DOHH2 (cell line): ENCODE data around the gene CARMIL1.

Source experiments
- H3F3A ChIP-seq: fragments of 200-600 bp; sonication (generic), shearing (Covaris generic); 2 replicates; pipeline ENCODE4 v1.6.0; 2016; ENCODE audit warnings: antibody characterized with exemption, mild to moderate bottlenecking; ENCODE audit not compliant: control insufficient read depth, insufficient read depth
- H3K27ac ChIP-seq: fragments of 200-600 bp; sonication (generic); 2 replicates; pipeline ENCODE4 v1.5.1; 2014; ENCODE audit warnings: low read depth, mild to moderate bottlenecking, low read length, moderate library complexity
- H3K27me3 ChIP-seq: fragments of 200-600 bp; sonication (generic); 2 replicates; pipeline ENCODE4 v1.6.1; 2014; ENCODE audit warnings: mild to moderate bottlenecking, low read length, mixed read lengths; ENCODE audit not compliant: control insufficient read depth
- H3K36me3 ChIP-seq: fragments of 200-600 bp; sonication (generic); 2 replicates; pipeline ENCODE4 v1.6.1; 2014; ENCODE audit warnings: mild to moderate bottlenecking, low read length, moderate library complexity, mixed read lengths; ENCODE audit not compliant: control insufficient read depth
- H3K4me1 ChIP-seq: fragments of 200-600 bp; sonication (generic); 2 replicates; pipeline ENCODE4 v1.6.1; 2014; ENCODE audit warnings: mild to moderate bottlenecking, low read length, mixed read lengths; ENCODE audit not compliant: control insufficient read depth
- H3K4me2 ChIP-seq: fragments of 200-600 bp; sonication (generic); 2 replicates; pipeline ENCODE4 v1.6.0; 2014; ENCODE audit warnings: mild to moderate bottlenecking, low read length, moderate library complexity
- H3K4me3 ChIP-seq: fragments of 200-600 bp; sonication (generic); 2 replicates; pipeline ENCODE4 v1.5.1; 2014; ENCODE audit warnings: mild to moderate bottlenecking, low read length, mixed read lengths
- H3K79me2 ChIP-seq: fragments of 200-600 bp; sonication (generic); 2 replicates; pipeline ENCODE4 v1.6.1; 2014; ENCODE audit warnings: mild to moderate bottlenecking, low read length, mixed read lengths; ENCODE audit not compliant: control insufficient read depth
- H3K9me2 ChIP-seq: fragments of 200-600 bp; sonication (generic); replicated peaks from 2 replicates; pipeline ENCODE4 v1.6.1; 2014; ENCODE audit warnings: mild to moderate bottlenecking, low read length, mixed read lengths; ENCODE audit not compliant: control insufficient read depth
- H3K9me3 ChIP-seq: fragments of 200-600 bp; sonication (generic); 2 replicates; pipeline ENCODE4 v1.6.1; 2014; ENCODE audit warnings: antibody characterized with exemption, low read length, mixed read lengths; ENCODE audit not compliant: control insufficient read depth, insufficient read depth
- H4K20me1 ChIP-seq: fragments of 200-600 bp; sonication (generic); 2 replicates; pipeline ENCODE4 v1.6.0; 2014; ENCODE audit warnings: low read depth, mild to moderate bottlenecking, antibody characterized with exemption, low read length, moderate library complexity; ENCODE audit not compliant: control insufficient read depth, insufficient read depth
- CTCF ChIP-seq: fragments of 200-600 bp; sonication (generic); IDR thresholded peaks from one replicate; pipeline ENCODE4 v1.5.1; 2014; ENCODE audit warnings: antibody characterized with exemption, mild to moderate bottlenecking, low read depth, low read length; ENCODE audit not compliant: poor library complexity, severe bottlenecking
- EZH2phosphoT487 ChIP-seq: fragments of 200-600 bp; sonication (generic); IDR thresholded peaks from 2 replicates; pipeline ENCODE4 v1.6.1; 2017; ENCODE audit warnings: borderline replicate concordance, mild to moderate bottlenecking, antibody characterized with exemption, low read length, moderate library complexity, mixed read lengths

Gene CARMIL1

DNA sequence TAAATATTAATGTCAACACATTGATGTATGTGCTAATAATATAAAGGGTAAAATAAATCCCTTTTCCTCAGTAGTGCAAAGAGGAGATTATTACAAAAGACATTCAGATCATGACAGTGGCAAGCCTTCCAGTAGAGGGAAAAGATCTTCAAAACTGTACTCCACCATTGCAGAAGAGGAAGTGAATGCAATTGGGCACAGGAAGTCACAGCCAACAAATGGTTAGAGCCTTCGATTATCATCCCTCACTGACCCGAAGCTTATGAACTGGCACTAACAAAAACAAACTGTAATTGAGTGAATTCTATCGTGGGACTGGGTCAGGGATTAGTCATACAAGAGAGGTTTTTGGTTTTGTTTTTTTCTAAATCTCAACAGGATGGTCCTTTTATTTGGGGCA is 333.5 kb downstream of the CARMIL1 start:
- H3K4me1 ChIP-seq, result peaks cover 10% of the 10 kb centered on the region
- no peaks in the 10 kb centered on the region for H3K27me3 ChIP-seq
- H3K9me2 ChIP-seq, result no peaks in the 10 kb centered on the region
- no peaks in the 10 kb centered on the region for H3F3A ChIP-seq
- no peak for TF ChIP-seq EZH2phosphoT487
- TF ChIP-seq CTCF, result no peak
- H3K4me2 ChIP-seq, result no peak overlapping the region
- no peak overlapping the region for H3K4me3 ChIP-seq
- H4K20me1 ChIP-seq, result no peaks in the 10 kb centered on the region
- no peaks in the 10 kb centered on the region for H3K79me2 ChIP-seq
- H3K27ac ChIP-seq, result no peak overlapping the region
- no peaks in the 10 kb centered on the region for H3K9me3 ChIP-seq
- H3K36me3 ChIP-seq, result no peaks in the 10 kb centered on the region; the same call in 1 of the 2 replicates

GRCh38 chr6:25613415-25613814 is 334.2 kb downstream of the CARMIL1 start:
- no peaks in the 10 kb centered on the region for H3K79me2 ChIP-seq
- TF ChIP-seq EZH2phosphoT487, result no peak
- TF ChIP-seq CTCF, result no peak
- no peak overlapping the region for H3K4me2 ChIP-seq
- H3K9me2 ChIP-seq, result no peaks in the 10 kb centered on the region
- H3K27me3 ChIP-seq, result no peaks in the 10 kb centered on the region
- no peaks in the 10 kb centered on the region for H4K20me1 ChIP-seq
- H3K36me3 ChIP-seq, result no peaks in the 10 kb centered on the region; the same call in 1 of the 2 replicates
- no peak overlapping the region for H3K27ac ChIP-seq
- H3K9me3 ChIP-seq, result no peaks in the 10 kb centered on the region
- H3K4me3 ChIP-seq, result no peak overlapping the region
- H3K4me1 ChIP-seq, result peaks cover 18% of the 10 kb centered on the region
- no peaks in the 10 kb centered on the region for H3F3A ChIP-seq

- Histone ChIP-seq H3F3A (no peaks in the 10 kb centered on the region), H3K4me1 (peaks cover 24% of the 10 kb centered on the region), H4K20me1 (no peaks in the 10 kb centered on the region), H3K27ac (no peak overlapping the region), H3K4me2 (no peak overlapping the region), H3K9me3 (no peaks in the 10 kb centered on the region), H3K4me3 (no peak overlapping the region), H3K27me3 (no peaks in the 10 kb centered on the region), H3K9me2 (no peaks in the 10 kb centered on the region), H3K79me2 (no peaks in the 10 kb centered on the region), H3K36me3 (no peaks in the 10 kb centered on the region; the same call in 1 of the 2 replicates)
- TF ChIP-seq CTCF, result no peak
- no peak for TF ChIP-seq EZH2phosphoT487
These were observed 334.9 kb downstream of the CARMIL1 start for GRCh38 chr6:25614052-25614451.
